Activated naive CD8-positive, alpha-beta T cell treated with anti-CD3 and anti-CD28 coated beads for 36 hours (primary cell): ENCODE results near the gene INPPL1. TPM values are rescaled to one million over a fixed set of nuclear protein-coding genes. Genes with fewer than 3 reads are reported as not detected.
"Not testable (repeated sequence)": the region's sequence is repeated elsewhere in the genome, so short reads cannot be mapped to it uniquely, and the experiment has no call there.

Experiments
- DNase-seq: peaks from one replicate; pipeline ENCODE4 v3.0.0; 2021
- H3K27ac Mint-ChIP-seq: one replicate; pipeline ENCODE4 v1.8.0; 2022; ENCODE audit warnings: mild to moderate bottlenecking, moderate library complexity, mixed read lengths
- H3K27me3 Mint-ChIP-seq: one replicate; pipeline ENCODE4 v1.8.0; 2022; ENCODE audit warnings: mild to moderate bottlenecking, mixed read lengths
- H3K36me3 Mint-ChIP-seq: one replicate; pipeline ENCODE4 v1.8.0; 2021; ENCODE audit warnings: mild to moderate bottlenecking, mixed read lengths
- H3K4me1 Mint-ChIP-seq: one replicate; pipeline ENCODE4 v1.8.0; 2021; ENCODE audit warnings: mixed read lengths
- H3K4me3 Mint-ChIP-seq: one replicate; pipeline ENCODE4 v1.8.0; 2022; ENCODE audit warnings: mild to moderate bottlenecking, moderate library complexity, mixed read lengths
- H3K9me3 Mint-ChIP-seq: one replicate; pipeline ENCODE4 v1.8.0; 2022; ENCODE audit warnings: mixed read lengths
- total RNA-seq, 2 experiments: library from RNA; stranded (reverse); gene quantifications; one replicate each; pipeline ENCODE4 v1.2.3, GENCODE V29; 2021

The INPPL1 gene
- total RNA-seq, 2 experiments from 2014 or later: 69.5 to 71.2 TPM

DNA sequence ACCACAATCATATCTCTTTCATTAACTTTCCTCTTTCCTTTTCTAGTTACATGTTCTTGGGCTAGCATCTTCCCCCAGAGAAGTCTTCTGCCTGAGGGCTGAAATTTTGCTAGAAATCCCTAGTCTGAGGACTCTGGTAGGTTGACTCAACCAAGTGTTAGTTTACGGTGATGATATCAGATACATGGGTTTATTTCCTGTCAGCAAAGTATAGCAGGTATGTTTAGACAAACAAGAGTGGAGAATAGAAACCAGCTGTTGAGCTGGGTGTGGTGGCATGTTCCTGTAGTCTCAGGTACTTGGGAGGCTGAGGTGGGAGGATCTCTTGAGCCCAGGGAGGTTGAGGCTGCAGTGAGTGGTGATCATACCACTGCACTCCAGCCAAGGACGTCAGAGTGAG lies 21.4 kb upstream of the INPPL1 start:
- Mint-ChIP-seq H3K36me3 (no peaks in the 10 kb centered on the region), H3K9me3 (no peaks in the 10 kb centered on the region), H3K4me3 (no peak overlapping the region), H3K27ac (no peak overlapping the region), H3K27me3 (no peaks in the 10 kb centered on the region), H3K4me1 (no peaks in the 10 kb centered on the region)
- DNase-seq: no peak

- Mint-ChIP-seq H3K4me3 (no peak overlapping the region), H3K27ac (no peak overlapping the region), H3K9me3 (peaks cover 11% of the 10 kb centered on the region), H3K4me1 (no peaks in the 10 kb centered on the region), H3K27me3 (no peaks in the 10 kb centered on the region), H3K36me3 (no peaks in the 10 kb centered on the region)
- DNase-seq: no peak
Measured at GRCh38 chr11:72204886-72205285, 19.7 kb upstream of the INPPL1 start.

DNA sequence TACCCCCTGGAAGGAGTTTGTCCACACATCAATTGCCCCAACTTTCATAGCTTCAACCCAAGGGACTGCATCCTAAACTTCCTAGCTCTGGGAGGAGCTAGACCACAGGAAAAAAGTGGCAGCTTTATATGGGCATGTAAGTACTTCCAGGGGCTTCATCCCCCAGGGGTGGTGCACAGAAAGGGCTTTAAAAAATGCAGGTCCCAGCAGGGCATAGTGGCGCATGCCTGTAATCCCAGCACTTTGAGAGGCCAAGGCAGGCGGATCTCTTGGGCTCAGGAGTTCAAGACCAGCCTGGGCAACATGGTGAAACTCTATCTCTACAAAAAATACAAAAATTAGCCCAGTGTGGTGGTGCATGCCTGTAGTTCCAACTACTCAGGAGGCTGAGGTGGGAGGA lies 17.8 kb upstream of the INPPL1 start:
- H3K27ac Mint-ChIP-seq, H3K4me3 Mint-ChIP-seq, H3K27me3 Mint-ChIP-seq, DNase-seq, H3K4me1 Mint-ChIP-seq, H3K36me3 Mint-ChIP-seq: not testable (repeated sequence)
- H3K9me3 Mint-ChIP-seq: peaks cover 13% of the 10 kb centered on the region

DNA sequence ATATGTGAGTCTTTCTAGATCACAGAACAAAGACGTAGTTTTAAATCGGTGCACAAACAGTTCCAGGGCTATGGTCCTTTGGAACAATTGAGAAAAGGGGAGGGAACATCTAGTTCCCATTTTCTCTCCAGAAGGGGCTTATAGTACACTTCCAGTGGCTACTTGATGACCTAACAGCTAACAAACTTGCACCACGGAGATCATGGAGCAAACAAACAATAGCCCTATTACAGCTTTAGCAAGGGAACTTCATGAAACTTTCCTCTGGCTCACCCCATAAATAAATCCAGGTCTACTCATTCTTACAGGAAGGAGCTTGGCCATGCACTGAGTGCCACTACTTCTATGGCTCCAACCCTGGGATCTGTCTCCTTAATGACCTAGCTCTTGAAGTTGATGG lies 16.3 kb upstream of the INPPL1 start:
- H3K27ac Mint-ChIP-seq: no peak overlapping the region

GRCh38 chr11:72209101-72209500 lies 15.5 kb upstream of the INPPL1 start:
- no peak for DNase-seq
- H3K4me1 Mint-ChIP-seq: no peaks in the 10 kb centered on the region
- H3K9me3 Mint-ChIP-seq: peaks cover 13% of the 10 kb centered on the region
- peaks cover 3% of the 10 kb centered on the region for H3K27me3 Mint-ChIP-seq
- no peak overlapping the region for H3K4me3 Mint-ChIP-seq
- no peak overlapping the region for H3K27ac Mint-ChIP-seq
- no peaks in the 10 kb centered on the region for H3K36me3 Mint-ChIP-seq

More for the DNA sequence above, 16.3 kb upstream of the INPPL1 start:
- Mint-ChIP-seq H3K36me3 (no peaks in the 10 kb centered on the region), H3K27me3 (peaks cover 3% of the 10 kb centered on the region), H3K4me1 (no peaks in the 10 kb centered on the region), H3K9me3 (peaks cover 13% of the 10 kb centered on the region), H3K4me3 (no peak overlapping the region)
- DNase-seq: no peak

- H3K36me3 Mint-ChIP-seq: no peaks in the 10 kb centered on the region
- peaks cover 19% of the 10 kb centered on the region for H3K27me3 Mint-ChIP-seq
- DNase-seq: no peak
- no peak within 1 kb of the TSS for H3K4me3 Mint-ChIP-seq
- H3K4me1 Mint-ChIP-seq: peaks cover 11% of the 10 kb centered on the region
- no peaks in the 10 kb centered on the region for H3K9me3 Mint-ChIP-seq
- no peak within 1 kb of the TSS for H3K27ac Mint-ChIP-seq
Measured at GRCh38 chr11:72216638-72217037, 7.9 kb upstream of the INPPL1 start, which contains the start of gene FOLR2. TSS of gene FOLR2 (plus strand) at chr11:72216794. CDS start at chr11:72218585, 1,791 bp downstream.

DNA sequence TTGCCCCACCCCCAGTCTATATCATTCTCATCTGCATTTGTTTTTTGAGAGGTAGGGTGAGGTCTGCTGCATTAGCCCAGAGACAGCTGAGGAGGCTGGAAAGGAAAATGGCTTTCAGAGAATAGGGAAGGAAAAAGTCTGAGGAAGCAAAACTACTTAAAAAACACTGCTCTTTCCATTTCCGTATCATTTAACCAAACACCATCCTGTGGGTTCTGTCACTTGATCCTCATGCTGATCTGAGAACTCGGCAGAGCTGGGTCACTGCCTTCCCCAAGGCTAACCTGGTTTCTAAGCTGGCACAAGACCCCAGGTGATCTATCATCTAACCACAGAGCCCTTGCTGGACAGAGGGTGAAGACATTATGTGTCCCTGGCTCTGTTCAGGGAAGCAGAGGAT lies 6.7 kb upstream of the INPPL1 start:
- no peak for DNase-seq
- Mint-ChIP-seq H3K4me1 (peaks cover 19% of the 10 kb centered on the region), H3K27ac (no peak overlapping the region), H3K27me3 (peaks cover 19% of the 10 kb centered on the region), H3K4me3 (no peak overlapping the region), H3K9me3 (no peaks in the 10 kb centered on the region), H3K36me3 (no peaks in the 10 kb centered on the region)

GRCh38 chr11:72218251-72218745 lies 6.3 kb upstream of the INPPL1 start:
- no peaks in the 10 kb centered on the region for H3K9me3 Mint-ChIP-seq
- H3K4me1 Mint-ChIP-seq: peaks cover 20% of the 10 kb centered on the region
- no peak for DNase-seq
- H3K4me3 Mint-ChIP-seq: no peak overlapping the region
- H3K27me3 Mint-ChIP-seq: peaks cover 19% of the 10 kb centered on the region
- H3K27ac Mint-ChIP-seq: no peak overlapping the region
- no peaks in the 10 kb centered on the region for H3K36me3 Mint-ChIP-seq

DNA sequence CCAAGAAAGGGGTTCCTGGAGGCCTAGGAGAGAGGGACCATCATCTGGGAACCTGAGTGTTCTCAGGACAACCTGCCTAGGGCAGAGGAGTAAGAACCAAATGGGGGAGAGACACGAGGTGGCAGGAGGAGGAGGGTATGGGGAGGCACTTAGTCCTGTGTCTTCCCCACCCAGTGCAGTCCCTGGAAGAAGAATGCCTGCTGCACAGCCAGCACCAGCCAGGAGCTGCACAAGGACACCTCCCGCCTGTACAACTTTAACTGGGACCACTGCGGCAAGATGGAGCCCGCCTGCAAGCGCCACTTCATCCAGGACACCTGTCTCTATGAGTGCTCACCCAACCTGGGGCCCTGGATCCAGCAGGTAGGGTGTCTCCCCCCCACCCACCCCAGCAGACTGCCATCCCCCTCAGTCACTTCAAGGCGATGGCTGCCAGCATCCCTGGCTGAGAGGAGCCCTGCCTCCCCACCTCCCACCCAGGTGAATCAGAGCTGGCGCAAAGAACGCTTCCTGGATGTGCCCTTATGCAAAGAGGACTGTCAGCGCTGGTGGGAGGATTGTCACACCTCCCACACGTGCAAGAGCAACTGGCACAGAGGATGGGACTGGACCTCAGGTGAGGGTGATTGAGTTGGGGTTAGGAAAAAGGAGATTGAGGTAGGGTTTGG lies 3.7 kb upstream of the INPPL1 start:
- no peak overlapping the region for H3K4me3 Mint-ChIP-seq
- H3K4me1 Mint-ChIP-seq: peaks cover 27% of the 10 kb centered on the region
- H3K9me3 Mint-ChIP-seq: no peaks in the 10 kb centered on the region
- DNase-seq: no peak
- no peaks in the 10 kb centered on the region for H3K36me3 Mint-ChIP-seq
- H3K27ac Mint-ChIP-seq: no peak overlapping the region
- peaks cover 19% of the 10 kb centered on the region for H3K27me3 Mint-ChIP-seq

DNA sequence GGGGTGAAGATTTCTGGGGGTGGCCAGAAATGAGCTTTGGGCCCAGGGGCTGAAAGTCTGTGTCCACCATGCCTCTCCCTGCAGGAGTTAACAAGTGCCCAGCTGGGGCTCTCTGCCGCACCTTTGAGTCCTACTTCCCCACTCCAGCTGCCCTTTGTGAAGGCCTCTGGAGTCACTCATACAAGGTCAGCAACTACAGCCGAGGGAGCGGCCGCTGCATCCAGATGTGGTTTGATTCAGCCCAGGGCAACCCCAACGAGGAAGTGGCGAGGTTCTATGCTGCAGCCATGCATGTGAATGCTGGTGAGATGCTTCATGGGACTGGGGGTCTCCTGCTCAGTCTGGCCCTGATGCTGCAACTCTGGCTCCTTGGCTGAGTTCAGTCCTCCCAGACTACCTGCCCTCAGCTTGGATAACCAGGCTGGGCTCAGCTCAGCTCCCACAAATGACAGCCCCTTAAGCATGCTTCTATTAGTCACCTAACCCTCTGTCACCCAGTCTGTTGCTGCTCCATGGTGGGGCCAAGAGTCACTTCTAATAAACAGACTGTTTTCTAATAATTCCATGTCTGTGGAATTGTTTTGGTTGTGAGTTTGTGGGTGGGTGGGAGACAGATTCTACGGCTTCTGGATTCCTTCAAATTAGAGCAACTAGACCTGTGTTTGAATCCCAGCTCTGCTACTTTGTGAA lies 3.0 kb upstream of the INPPL1 start:
- H3K27ac Mint-ChIP-seq: no peak overlapping the region
- no peak for DNase-seq
- H3K36me3 Mint-ChIP-seq: no peaks in the 10 kb centered on the region
- peaks cover 29% of the 10 kb centered on the region for H3K4me1 Mint-ChIP-seq
- no peaks in the 10 kb centered on the region for H3K9me3 Mint-ChIP-seq
- H3K27me3 Mint-ChIP-seq: peaks cover 13% of the 10 kb centered on the region
- no peak overlapping the region for H3K4me3 Mint-ChIP-seq

GRCh38 chr11:72222106-72222891 lies 2.3 kb upstream of the INPPL1 start:
- Mint-ChIP-seq H3K4me1 (peaks cover 29% of the 10 kb centered on the region), H3K9me3 (no peaks in the 10 kb centered on the region), H3K36me3 (no peaks in the 10 kb centered on the region), H3K27ac (peak overlapping the region; percentile 82), H3K4me3 (peak overlapping the region; percentile 83), H3K27me3 (peaks cover 5% of the 10 kb centered on the region)
- DNase-seq: no peak

DNA sequence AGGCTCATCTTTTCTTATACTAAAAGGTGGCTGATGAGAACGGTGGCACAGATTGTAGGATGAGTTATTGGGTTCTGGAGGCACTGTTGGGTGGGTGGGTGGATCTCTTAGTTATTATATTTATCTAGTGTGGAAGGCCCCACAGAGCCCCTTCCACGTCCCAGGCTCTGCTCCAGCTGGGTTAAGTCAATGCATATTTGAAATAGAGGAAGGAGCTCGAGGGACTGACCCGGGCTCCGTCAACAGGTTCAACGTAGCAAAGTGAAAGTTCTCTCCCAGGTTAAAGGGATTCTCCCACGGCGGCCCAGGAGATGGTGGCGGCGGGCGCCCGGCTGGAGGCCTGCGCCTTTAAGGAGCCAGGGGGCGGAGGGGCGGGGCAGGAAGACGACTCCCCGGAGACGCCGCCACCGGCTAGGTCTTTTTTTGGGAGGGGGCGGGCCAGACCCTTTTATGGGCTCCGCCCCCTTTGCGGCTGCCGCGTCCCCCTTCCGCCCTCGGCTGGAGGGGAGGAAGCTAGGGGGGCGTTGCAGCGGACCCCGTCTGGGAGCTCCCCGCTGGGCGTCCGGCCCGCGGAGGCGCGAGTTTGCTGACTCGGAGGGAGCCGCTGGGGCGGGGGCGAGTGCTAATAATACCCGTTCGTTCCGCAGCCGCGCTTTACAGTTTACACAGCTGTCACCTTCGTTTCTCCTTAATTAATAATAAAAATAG lies 1.5 kb upstream of the INPPL1 start:
- Mint-ChIP-seq H3K27me3 (peaks cover under 1% of the 10 kb centered on the region), H3K4me3 (peak overlapping the region; percentile 83), H3K9me3 (no peaks in the 10 kb centered on the region), H3K36me3 (no peaks in the 10 kb centered on the region), H3K27ac (peak overlapping the region; percentile 82), H3K4me1 (peaks cover 24% of the 10 kb centered on the region)
- peak; percentile 95 for DNase-seq

DNA sequence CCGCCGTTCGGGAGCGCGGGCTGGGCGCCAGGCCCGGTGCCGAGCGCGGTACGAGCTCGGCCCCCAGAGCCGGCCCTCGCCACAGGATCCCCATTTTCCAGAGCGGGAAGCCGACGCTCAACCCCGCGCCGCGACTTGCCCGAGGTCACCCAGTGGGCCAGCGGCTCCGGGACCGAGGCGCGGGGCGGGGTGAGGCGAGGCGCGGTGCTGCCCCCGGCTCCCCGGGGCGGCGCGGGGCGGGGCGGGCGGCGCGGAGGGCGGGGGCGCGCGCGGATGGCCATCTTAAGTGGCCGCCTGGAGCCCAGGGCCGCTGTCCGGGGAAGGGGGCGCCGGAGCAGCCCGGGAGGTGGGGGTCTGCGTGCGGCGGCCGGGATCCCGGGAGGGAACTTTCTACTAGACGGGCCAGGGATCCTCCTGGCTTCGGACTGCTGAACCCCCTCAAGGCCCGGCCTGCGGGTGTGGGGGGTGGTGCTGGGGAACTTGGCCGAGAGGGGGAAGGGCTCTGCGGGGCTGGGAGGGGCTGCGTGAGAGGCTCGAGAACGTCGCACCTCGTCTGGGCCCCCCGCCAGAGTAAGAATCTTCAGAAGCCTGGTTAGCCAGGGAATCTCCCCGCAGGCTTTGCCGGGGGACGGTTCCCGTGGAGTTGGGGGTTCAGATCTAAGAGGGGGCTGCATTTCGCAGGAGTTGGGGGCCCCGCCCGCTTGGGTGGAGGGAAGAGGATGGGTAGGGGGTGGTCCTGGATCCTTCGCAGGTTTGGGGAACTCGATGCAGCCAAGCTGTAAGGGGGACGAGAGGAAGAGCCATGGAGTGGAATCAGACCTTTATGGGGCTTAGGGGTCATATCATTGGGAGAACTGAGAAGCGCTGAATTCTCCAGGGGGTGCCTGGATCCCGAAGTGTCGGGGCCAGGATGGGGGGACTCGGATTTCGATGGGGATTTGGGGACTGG lies 678 bp upstream of the INPPL1 start:
- peak overlapping the region; percentile 95 for H3K4me3 Mint-ChIP-seq
- no peaks in the 10 kb centered on the region for H3K9me3 Mint-ChIP-seq
- H3K36me3 Mint-ChIP-seq: peaks cover 3% of the 10 kb centered on the region
- peak overlapping the region; percentile 93 for H3K27ac Mint-ChIP-seq
- peaks cover 24% of the 10 kb centered on the region for H3K4me1 Mint-ChIP-seq
- no peaks in the 10 kb centered on the region for H3K27me3 Mint-ChIP-seq
- DNase-seq: peak; percentile 75
